H1 (cell line): ENCODE results near the gene PTS. TPM values are rescaled to one million over a fixed set of nuclear protein-coding genes. Genes with fewer than 3 reads are reported as not detected.

Experiments used
- BCL11A ChIP-seq, 2 experiments: IDR thresholded peaks; one replicate each; pipeline ENCODE4 v1.6.1; 2011; ENCODE audit warnings: low read depth in 2 of 2, low read length in 2 of 2, mild to moderate bottlenecking in 2 of 2
- EGR1 ChIP-seq: IDR thresholded peaks from 2 replicates; pipeline ENCODE4 v1.6.1; 2011; ENCODE audit warnings: low read depth, low read length, borderline replicate concordance
- KDM5A ChIP-seq: fragments of 200-600 bp; IDR thresholded peaks from 2 replicates; pipeline ENCODE4 v1.7.1; 2012; ENCODE audit warnings: mild to moderate bottlenecking, low read length, inconsistent platforms, mixed read lengths
- NRF1 ChIP-seq: IDR thresholded peaks from 2 replicates; pipeline ENCODE4 v1.6.1; 2011; ENCODE audit warnings: mild to moderate bottlenecking, low read depth, low read length, improper control_type of control experiment
- POU5F1 ChIP-seq: IDR thresholded peaks from 2 replicates; pipeline ENCODE4 v1.6.1; 2011; ENCODE audit warnings: low read depth, mild to moderate bottlenecking, low read length, moderate library complexity
- SIN3A ChIP-seq, 2 experiments: IDR thresholded peaks in 1 of 2; conservative IDR thresholded peaks in 1 of 2; 2 replicates each; pipeline ENCODE4 v1.6.1; 2011 to 2012; ENCODE audit warnings: low read length in 2 of 2, improper control_type of control experiment in 1 of 2, low read depth in 1 of 2, mild to moderate bottlenecking in 1 of 2
- polyA plus RNA-seq, 7 experiments: library from polyadenylated mRNA; depleted of rRNA in 3 of 7; stranded (reverse) in 5 of 7; unstranded in 2 of 7; fragments of >200 nt in 5 of 7; fragments of 200-250 nt in 2 of 7; gene quantifications; 1 replicate in 5 of 7; 2 replicates in 1 of 7; 4 replicates in 1 of 7; pipeline versions ENCODE4 v1.2.1 to v1.2.3, GENCODE V29; 2011 to 2013; ENCODE audit warnings: missing spikeins in 2 of 7, mixed read lengths in 2 of 7
- total RNA-seq: library from RNA; stranded (reverse); fragmentation: NEBNext Ultra II Directional; extraction: Animal tissue kit (Norgen Biotek cat#: 25700); gene quantifications from 2 replicates; pipeline ENCODE4 v1.2.1, GENCODE V29; 2021
- TF ChIP-seq, protein P1 (sequence below): fragments of 300-600 bp; sonication (generic); IDR thresholded peaks from 2 replicates; pipeline ENCODE4 v1.7.1; 2012; ENCODE audit warnings: low read length, moderate library complexity, mild to moderate bottlenecking, inconsistent platforms; ENCODE audit not compliant: insufficient replicate concordance
- TF ChIP-seq, protein P2 (sequence below): IDR thresholded peaks from 2 replicates; pipeline ENCODE4 v1.6.1; 2012; ENCODE audit warnings: low read length, inconsistent platforms
- TF ChIP-seq, protein P3 (sequence below): IDR thresholded peaks from 2 replicates; pipeline ENCODE4 v1.6.1; 2012; ENCODE audit warnings: inconsistent platforms

The PTS gene
- total and polyA plus RNA-seq, 2 of the 8 experiments (the other 6 are each of a cell fraction or from before 2014, with no cell fraction given): 18.3 to 25.9 TPM

DNA sequence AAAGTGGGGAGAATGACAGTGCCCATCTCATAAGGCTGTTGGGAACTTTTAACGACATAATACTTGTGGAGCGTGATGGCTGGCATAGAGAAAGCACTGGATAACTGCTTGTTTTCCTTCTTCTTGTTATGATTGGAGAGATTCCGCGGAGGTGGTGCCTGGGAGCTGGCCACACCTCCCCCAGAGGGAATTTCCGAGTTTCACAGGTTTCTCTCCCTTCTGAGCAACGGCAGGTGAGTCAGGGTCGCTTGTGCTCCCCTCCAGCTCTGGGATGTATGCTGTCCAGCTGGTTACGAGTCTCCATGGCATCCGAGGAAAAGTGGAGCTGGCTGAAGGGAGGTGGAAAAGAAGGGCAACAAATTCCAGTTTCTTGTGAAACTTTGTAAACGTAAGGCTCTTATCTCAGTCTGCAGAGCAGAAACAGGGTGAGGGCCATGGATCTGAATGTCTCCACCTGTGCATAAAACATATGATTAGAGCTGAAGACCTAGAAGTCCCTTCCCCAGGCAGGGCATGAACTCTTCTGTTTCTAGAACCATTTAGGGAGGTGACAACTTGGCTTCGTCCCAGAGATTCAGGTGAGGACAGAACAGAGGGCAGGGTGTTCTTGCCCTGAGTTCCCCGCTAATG is 44.4 kb downstream of the PTS start (continued):
- TF ChIP-seq, protein P1, sequence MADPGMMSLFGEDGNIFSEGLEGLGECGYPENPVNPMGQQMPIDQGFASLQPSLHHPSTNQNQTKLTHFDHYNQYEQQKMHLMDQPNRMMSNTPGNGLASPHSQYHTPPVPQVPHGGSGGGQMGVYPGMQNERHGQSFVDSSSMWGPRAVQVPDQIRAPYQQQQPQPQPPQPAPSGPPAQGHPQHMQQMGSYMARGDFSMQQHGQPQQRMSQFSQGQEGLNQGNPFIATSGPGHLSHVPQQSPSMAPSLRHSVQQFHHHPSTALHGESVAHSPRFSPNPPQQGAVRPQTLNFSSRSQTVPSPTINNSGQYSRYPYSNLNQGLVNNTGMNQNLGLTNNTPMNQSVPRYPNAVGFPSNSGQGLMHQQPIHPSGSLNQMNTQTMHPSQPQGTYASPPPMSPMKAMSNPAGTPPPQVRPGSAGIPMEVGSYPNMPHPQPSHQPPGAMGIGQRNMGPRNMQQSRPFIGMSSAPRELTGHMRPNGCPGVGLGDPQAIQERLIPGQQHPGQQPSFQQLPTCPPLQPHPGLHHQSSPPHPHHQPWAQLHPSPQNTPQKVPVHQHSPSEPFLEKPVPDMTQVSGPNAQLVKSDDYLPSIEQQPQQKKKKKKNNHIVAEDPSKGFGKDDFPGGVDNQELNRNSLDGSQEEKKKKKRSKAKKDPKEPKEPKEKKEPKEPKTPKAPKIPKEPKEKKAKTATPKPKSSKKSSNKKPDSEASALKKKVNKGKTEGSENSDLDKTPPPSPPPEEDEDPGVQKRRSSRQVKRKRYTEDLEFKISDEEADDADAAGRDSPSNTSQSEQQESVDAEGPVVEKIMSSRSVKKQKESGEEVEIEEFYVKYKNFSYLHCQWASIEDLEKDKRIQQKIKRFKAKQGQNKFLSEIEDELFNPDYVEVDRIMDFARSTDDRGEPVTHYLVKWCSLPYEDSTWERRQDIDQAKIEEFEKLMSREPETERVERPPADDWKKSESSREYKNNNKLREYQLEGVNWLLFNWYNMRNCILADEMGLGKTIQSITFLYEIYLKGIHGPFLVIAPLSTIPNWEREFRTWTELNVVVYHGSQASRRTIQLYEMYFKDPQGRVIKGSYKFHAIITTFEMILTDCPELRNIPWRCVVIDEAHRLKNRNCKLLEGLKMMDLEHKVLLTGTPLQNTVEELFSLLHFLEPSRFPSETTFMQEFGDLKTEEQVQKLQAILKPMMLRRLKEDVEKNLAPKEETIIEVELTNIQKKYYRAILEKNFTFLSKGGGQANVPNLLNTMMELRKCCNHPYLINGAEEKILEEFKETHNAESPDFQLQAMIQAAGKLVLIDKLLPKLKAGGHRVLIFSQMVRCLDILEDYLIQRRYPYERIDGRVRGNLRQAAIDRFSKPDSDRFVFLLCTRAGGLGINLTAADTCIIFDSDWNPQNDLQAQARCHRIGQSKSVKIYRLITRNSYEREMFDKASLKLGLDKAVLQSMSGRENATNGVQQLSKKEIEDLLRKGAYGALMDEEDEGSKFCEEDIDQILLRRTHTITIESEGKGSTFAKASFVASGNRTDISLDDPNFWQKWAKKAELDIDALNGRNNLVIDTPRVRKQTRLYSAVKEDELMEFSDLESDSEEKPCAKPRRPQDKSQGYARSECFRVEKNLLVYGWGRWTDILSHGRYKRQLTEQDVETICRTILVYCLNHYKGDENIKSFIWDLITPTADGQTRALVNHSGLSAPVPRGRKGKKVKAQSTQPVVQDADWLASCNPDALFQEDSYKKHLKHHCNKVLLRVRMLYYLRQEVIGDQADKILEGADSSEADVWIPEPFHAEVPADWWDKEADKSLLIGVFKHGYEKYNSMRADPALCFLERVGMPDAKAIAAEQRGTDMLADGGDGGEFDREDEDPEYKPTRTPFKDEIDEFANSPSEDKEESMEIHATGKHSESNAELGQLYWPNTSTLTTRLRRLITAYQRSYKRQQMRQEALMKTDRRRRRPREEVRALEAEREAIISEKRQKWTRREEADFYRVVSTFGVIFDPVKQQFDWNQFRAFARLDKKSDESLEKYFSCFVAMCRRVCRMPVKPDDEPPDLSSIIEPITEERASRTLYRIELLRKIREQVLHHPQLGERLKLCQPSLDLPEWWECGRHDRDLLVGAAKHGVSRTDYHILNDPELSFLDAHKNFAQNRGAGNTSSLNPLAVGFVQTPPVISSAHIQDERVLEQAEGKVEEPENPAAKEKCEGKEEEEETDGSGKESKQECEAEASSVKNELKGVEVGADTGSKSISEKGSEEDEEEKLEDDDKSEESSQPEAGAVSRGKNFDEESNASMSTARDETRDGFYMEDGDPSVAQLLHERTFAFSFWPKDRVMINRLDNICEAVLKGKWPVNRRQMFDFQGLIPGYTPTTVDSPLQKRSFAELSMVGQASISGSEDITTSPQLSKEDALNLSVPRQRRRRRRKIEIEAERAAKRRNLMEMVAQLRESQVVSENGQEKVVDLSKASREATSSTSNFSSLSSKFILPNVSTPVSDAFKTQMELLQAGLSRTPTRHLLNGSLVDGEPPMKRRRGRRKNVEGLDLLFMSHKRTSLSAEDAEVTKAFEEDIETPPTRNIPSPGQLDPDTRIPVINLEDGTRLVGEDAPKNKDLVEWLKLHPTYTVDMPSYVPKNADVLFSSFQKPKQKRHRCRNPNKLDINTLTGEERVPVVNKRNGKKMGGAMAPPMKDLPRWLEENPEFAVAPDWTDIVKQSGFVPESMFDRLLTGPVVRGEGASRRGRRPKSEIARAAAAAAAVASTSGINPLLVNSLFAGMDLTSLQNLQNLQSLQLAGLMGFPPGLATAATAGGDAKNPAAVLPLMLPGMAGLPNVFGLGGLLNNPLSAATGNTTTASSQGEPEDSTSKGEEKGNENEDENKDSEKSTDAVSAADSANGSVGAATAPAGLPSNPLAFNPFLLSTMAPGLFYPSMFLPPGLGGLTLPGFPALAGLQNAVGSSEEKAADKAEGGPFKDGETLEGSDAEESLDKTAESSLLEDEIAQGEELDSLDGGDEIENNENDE: no peak
- TF ChIP-seq, protein P2, sequence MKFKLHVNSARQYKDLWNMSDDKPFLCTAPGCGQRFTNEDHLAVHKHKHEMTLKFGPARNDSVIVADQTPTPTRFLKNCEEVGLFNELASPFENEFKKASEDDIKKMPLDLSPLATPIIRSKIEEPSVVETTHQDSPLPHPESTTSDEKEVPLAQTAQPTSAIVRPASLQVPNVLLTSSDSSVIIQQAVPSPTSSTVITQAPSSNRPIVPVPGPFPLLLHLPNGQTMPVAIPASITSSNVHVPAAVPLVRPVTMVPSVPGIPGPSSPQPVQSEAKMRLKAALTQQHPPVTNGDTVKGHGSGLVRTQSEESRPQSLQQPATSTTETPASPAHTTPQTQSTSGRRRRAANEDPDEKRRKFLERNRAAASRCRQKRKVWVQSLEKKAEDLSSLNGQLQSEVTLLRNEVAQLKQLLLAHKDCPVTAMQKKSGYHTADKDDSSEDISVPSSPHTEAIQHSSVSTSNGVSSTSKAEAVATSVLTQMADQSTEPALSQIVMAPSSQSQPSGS: no peak
- TF ChIP-seq NRF1 (no peak), SIN3A (conservative IDR thresholded peaks at IDR 0.05 in 1 of 2, IDR thresholded peaks at IDR 0.05 in 1 of 2; ENCODE audit: low read depth in 1 of 2, low read length in 2 of 2) (no peak), KDM5A (no peak), POU5F1 (no peak), EGR1 (no peak), BCL11A (IDR thresholded peaks at IDR 0.05; ENCODE audit: low read depth in 2 of 2, low read length in 2 of 2) (no peak)
- TF ChIP-seq, protein P3, sequence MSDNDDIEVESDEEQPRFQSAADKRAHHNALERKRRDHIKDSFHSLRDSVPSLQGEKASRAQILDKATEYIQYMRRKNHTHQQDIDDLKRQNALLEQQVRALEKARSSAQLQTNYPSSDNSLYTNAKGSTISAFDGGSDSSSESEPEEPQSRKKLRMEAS: no peak
- TF ChIP-seq, all 59 proteins: peak for 0
